WTC11 (cell line): ENCODE measurements around the gene HEPACAM.

Experiments used
- ZNF416 ChIP-seq: fragments of 250-450 bp; sonication (Bioruptor Pico); IDR thresholded peaks from 2 replicates; pipeline ENCODE4 v1.9.0; 2021; ENCODE audit warnings: mild to moderate bottlenecking, inconsistent platforms
- TF ChIP-seq, protein P1 (sequence below): sonication (generic); formaldehyde crosslinking; IDR thresholded peaks from 2 replicates; pipeline ENCODE4 v1.8.1; 2023; ENCODE audit warnings: mild to moderate bottlenecking, moderate library complexity, missing genetic modification reagents

DNA sequence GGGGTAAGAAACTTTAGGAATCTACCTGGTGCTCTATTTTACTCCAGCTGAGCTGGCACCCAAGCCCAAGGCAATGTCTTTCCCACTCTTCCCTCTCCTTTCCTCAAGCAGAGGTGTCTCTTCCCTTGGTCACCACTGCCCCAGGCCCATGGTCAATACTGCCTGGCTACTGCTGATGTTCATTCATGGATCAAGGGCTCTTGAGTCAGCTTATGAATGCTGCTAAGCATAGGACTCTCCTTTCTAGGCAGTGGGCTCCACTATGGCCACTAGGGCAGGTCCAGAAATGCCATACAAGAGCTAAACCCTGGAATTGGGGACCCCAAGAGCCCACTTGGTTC lies 19.5 kb downstream of the HEPACAM start:
- TF ChIP-seq, protein P1, sequence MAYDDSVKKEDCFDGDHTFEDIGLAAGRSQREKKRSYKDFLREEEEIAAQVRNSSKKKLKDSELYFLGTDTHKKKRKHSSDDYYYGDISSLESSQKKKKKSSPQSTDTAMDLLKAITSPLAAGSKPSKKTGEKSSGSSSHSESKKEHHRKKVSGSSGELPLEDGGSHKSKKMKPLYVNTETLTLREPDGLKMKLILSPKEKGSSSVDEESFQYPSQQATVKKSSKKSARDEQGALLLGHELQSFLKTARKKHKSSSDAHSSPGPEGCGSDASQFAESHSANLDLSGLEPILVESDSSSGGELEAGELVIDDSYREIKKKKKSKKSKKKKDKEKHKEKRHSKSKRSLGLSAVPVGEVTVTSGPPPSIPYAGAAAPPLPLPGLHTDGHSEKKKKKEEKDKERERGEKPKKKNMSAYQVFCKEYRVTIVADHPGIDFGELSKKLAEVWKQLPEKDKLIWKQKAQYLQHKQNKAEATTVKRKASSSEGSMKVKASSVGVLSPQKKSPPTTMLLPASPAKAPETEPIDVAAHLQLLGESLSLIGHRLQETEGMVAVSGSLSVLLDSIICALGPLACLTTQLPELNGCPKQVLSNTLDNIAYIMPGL, result no peak
- TF ChIP-seq ZNF416 (CRISPR knock-in tag), result no peak
